GM12892 (cell line): ENCODE measurements around the gene TNFRSF8.

ENCODE experiments used
- POLR2A ChIP-seq: IDR thresholded peaks from 2 replicates; pipeline ENCODE4 v1.6.1; 2011; ENCODE audit warnings: low read depth, low read length, control low read depth
- POLR2AphosphoS5 ChIP-seq: IDR thresholded peaks from 2 replicates; pipeline ENCODE4 v1.6.1; 2011; ENCODE audit warnings: low read depth, low read length, control low read depth

DNA sequence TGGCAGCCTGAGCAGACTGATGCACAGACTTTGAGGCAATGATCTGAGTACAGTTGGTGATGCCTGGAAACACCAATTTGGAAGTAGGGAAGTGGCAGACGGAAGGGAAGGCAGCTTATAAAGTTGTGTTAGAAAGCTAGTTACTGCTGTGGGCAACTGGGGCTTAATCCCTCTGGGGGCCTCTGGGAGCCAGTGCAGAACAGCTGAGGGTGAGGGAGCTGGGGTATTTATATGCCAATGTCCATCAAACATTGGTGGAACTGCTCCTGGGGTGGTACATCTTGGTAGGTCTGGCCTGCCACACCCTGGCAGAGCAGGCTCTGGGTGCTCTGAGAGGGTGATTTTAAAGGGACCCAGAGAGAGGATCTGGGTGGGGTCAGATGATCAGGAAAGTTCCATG is 28.1 kb downstream of the TNFRSF8 start:
- no peak for TF ChIP-seq POLR2A
- no peak for TF ChIP-seq POLR2AphosphoS5
